GM12892 (cell line): ENCODE results near the gene MPZL2. TPM values are rescaled to one million over a fixed set of nuclear protein-coding genes. Genes with fewer than 3 reads are reported as not detected.
"Not testable (repeated sequence)": the region's sequence is repeated elsewhere in the genome, so short reads cannot be mapped to it uniquely, and the experiment has no call there.

Experiments
- DNase-seq: peaks from one replicate; pipeline ENCODE4 v3.0.0; 2011; ENCODE audit not compliant: insufficient read length
- FAIRE-seq: peaks from 2 replicates; lab custom pipeline; 2011; peaks lifted over from hg19 to GRCh38; lab: Jason Lieb, UNC
- POLR2A ChIP-seq: IDR thresholded peaks from 2 replicates; pipeline ENCODE4 v1.6.1; 2011; ENCODE audit warnings: low read depth, low read length, control low read depth
- POLR2AphosphoS5 ChIP-seq: IDR thresholded peaks from 2 replicates; pipeline ENCODE4 v1.6.1; 2011; ENCODE audit warnings: low read depth, low read length, control low read depth
- TAF1 ChIP-seq: IDR thresholded peaks from 2 replicates; pipeline ENCODE4 v1.6.1; 2011; ENCODE audit warnings: low read depth, mild to moderate bottlenecking, control low read depth, low read length, borderline replicate concordance
- polyA plus RNA-seq: library from polyadenylated mRNA; unstranded; fragments of >200 nt; gene quantifications from one replicate; pipeline ENCODE4 v1.2.1, GENCODE V29; 2012; ENCODE audit warnings: missing spikeins, inconsistent platforms; ENCODE audit not compliant: missing spikeins

Gene MPZL2
- not detected for polyA plus RNA-seq

- FAIRE-seq, result peak; percentile 14
- no peak for TF ChIP-seq POLR2A
- no peak for TF ChIP-seq TAF1
- TF ChIP-seq POLR2AphosphoS5, result no peak
- DNase-seq, result no peak
Measured at GRCh38 chr11:118263695-118264568, at the start of gene MPZL2. Gene MPZL2, minus strand, starts transcription at chr11:118264297. Its CDS starts 144 bp downstream, at chr11:118264153.

- TF ChIP-seq POLR2AphosphoS5 (no peak), POLR2A (no peak), TAF1 (no peak)
- FAIRE-seq, result no peak
- no peak for DNase-seq
Measured at GRCh38 chr11:118313242-118313641, 49.1 kb upstream of the MPZL2 start.

- FAIRE-seq, result no peak
- DNase-seq, result no peak
- TF ChIP-seq POLR2AphosphoS5, result no peak
- no peak for TF ChIP-seq POLR2A
- no peak for TF ChIP-seq TAF1
Measured at GRCh38 chr11:118312328-118312727, 48.2 kb upstream of the MPZL2 start.

- no peak for FAIRE-seq
- DNase-seq, result no peak
- TF ChIP-seq POLR2A, result no peak
Measured at GRCh38 chr11:118311518-118311917, 47.4 kb upstream of the MPZL2 start.

GRCh38 chr11:118310781-118311485 lies 46.8 kb upstream of the MPZL2 start:
- no peak for FAIRE-seq
- no peak for TF ChIP-seq POLR2A
- no peak for TF ChIP-seq POLR2AphosphoS5
- no peak for TF ChIP-seq TAF1
- DNase-seq, result no peak

GRCh38 chr11:118310271-118310670 lies 46.2 kb upstream of the MPZL2 start:
- FAIRE-seq (no peak), DNase-seq (no peak)
- TF ChIP-seq POLR2A (no peak), TAF1 (no peak), POLR2AphosphoS5 (no peak)

- DNase-seq, FAIRE-seq: not testable (repeated sequence)
Measured at GRCh38 chr11:118308995-118309528, 45.0 kb upstream of the MPZL2 start.

GRCh38 chr11:118306556-118306955 lies 42.5 kb upstream of the MPZL2 start:
- FAIRE-seq (no peak), DNase-seq (no peak)
- no peak for TF ChIP-seq TAF1
- TF ChIP-seq POLR2AphosphoS5, result no peak
- TF ChIP-seq POLR2A, result no peak

GRCh38 chr11:118305726-118306125 lies 41.6 kb upstream of the MPZL2 start:
- no peak for DNase-seq
- TF ChIP-seq POLR2AphosphoS5 (no peak), POLR2A (no peak), TAF1 (no peak)
- no peak for FAIRE-seq

- no peak for FAIRE-seq
- no peak for DNase-seq
- TF ChIP-seq TAF1 (no peak), POLR2AphosphoS5 (no peak), POLR2A (no peak)
Measured at GRCh38 chr11:118304568-118305248, 40.6 kb upstream of the MPZL2 start, which contains the start of gene CD3E. Gene CD3E, plus strand, starts transcription at chr11:118304730. Its CDS starts 223 bp downstream, at chr11:118304953.

GRCh38 chr11:118304227-118304567 lies 40.1 kb upstream of the MPZL2 start:
- no peak for TF ChIP-seq POLR2A
- TF ChIP-seq TAF1, result no peak
- TF ChIP-seq POLR2AphosphoS5, result no peak
- DNase-seq (no peak), FAIRE-seq (no peak)

- no peak for DNase-seq
- no peak for FAIRE-seq
- no peak for TF ChIP-seq TAF1
- TF ChIP-seq POLR2A, result no peak
- no peak for TF ChIP-seq POLR2AphosphoS5
Measured at GRCh38 chr11:118301600-118302195, 37.6 kb upstream of the MPZL2 start.
